ENCODE measurements around the gene PAWR. TPM values are rescaled to one million over a fixed set of nuclear protein-coding genes. Genes with fewer than 3 reads are reported as not detected.

The PAWR gene
- polyA plus RNA-seq, 3 donors = 63.6 to 152 (median 91.1) TPM

DNA sequence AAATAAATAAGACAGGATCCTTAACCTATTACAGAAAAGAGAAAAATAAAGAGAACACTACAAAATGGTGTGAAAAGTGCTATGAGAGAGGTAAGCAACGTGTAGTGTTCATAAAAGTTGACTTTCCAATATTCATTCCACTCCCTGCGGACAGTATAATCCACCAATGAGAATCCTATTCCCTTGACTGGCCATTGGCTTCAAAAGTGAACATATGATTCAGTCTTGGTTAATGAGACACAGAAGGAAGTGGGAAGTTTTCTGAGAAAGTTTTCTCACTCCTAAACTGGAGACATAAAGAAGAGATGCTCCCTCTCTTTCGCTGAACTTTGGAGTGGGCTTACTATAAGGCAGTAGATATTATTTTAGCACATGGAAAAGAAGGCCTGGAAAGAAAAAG lies 153.1 kb downstream of the PAWR start:
- no peak for DNase-seq (ENCODE audit: extremely low read depth in 1 of 11, low read depth in 9 of 11, low spot score in 4 of 11)

GRCh38 chr12:79535751-79536150 lies 155.0 kb downstream of the PAWR start:
- DNase-seq (ENCODE audit: extremely low read depth in 1 of 11, low read depth in 9 of 11, low spot score in 4 of 11) = no peak

Other genes starting within 250 kb of the PAWR start
- 100 to 1,000 TPM in 2 of 3 donors, 10 to 100 TPM in 1; 93.4 to 124 (median 113) TPM for gene PPP1R12A, start 244.1 kb upstream of the PAWR start, polyA plus RNA-seq (ENCODE audit: insufficient read length in 3 of 3)

Data from renal cortex interstitium (tissue), 11 donors.